ENCODE measurements around the gene S100A14. TPM values are rescaled to one million over a fixed set of nuclear protein-coding genes. Genes with fewer than 3 reads are reported as not detected.
A peak's percentile ranks its signal among the peaks of the same experiment; 100 is the strongest.

Gene S100A14
- total and polyA plus RNA-seq, 12 donors, result 0.32 to 2.2 (median 0.88) TPM; not detected in 7

DNA sequence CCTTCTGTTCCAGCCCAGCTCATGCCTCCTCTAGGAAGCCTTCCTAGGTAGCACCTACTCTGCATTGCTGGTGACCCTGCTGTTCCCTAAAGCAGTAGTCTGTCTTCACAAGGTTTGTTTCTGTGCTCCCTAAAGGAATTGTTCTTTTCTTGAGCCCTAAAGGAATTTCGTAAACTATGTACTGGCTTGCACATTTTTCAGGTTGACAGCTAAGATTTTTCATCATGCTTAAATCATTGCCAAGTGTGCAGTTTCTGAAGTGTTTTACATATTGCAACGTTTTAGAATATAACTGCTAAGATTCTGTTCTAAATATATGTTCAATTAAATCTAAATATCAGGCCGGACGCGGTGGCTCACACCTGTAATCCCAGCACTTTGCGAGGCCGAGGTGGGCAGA, 16.3 kb downstream of the S100A14 start:
- Histone ChIP-seq H3K4me1 (replicated peaks in 1 of 2) (peaks cover 0 to 5% of the 10 kb centered on the region in 2 donors), H3K36me3 (replicated peaks in 1 of 2) (no peaks in the 10 kb centered on the region), H3K27ac (no peak overlapping the region), H3K9me3 (replicated peaks in 1 of 3) (no peaks in the 10 kb centered on the region), H3K27me3 (no peaks in the 10 kb centered on the region), H3K4me3 (no peak overlapping the region)
- no peak for TF ChIP-seq POLR2A (IDR thresholded peaks at IDR 0.05)
- TF ChIP-seq, protein P1, sequence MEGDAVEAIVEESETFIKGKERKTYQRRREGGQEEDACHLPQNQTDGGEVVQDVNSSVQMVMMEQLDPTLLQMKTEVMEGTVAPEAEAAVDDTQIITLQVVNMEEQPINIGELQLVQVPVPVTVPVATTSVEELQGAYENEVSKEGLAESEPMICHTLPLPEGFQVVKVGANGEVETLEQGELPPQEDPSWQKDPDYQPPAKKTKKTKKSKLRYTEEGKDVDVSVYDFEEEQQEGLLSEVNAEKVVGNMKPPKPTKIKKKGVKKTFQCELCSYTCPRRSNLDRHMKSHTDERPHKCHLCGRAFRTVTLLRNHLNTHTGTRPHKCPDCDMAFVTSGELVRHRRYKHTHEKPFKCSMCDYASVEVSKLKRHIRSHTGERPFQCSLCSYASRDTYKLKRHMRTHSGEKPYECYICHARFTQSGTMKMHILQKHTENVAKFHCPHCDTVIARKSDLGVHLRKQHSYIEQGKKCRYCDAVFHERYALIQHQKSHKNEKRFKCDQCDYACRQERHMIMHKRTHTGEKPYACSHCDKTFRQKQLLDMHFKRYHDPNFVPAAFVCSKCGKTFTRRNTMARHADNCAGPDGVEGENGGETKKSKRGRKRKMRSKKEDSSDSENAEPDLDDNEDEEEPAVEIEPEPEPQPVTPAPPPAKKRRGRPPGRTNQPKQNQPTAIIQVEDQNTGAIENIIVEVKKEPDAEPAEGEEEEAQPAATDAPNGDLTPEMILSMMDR (IDR thresholded peaks at IDR 0.05), result no peak
- intact Hi-C loops (cut with DNase I), result no loop called here
- WGBS, 4 donors, result 81 to 90% (median 86%) methylated on average over 7 of the region's 7 CpGs
- no peak for DNase-seq

DNA sequence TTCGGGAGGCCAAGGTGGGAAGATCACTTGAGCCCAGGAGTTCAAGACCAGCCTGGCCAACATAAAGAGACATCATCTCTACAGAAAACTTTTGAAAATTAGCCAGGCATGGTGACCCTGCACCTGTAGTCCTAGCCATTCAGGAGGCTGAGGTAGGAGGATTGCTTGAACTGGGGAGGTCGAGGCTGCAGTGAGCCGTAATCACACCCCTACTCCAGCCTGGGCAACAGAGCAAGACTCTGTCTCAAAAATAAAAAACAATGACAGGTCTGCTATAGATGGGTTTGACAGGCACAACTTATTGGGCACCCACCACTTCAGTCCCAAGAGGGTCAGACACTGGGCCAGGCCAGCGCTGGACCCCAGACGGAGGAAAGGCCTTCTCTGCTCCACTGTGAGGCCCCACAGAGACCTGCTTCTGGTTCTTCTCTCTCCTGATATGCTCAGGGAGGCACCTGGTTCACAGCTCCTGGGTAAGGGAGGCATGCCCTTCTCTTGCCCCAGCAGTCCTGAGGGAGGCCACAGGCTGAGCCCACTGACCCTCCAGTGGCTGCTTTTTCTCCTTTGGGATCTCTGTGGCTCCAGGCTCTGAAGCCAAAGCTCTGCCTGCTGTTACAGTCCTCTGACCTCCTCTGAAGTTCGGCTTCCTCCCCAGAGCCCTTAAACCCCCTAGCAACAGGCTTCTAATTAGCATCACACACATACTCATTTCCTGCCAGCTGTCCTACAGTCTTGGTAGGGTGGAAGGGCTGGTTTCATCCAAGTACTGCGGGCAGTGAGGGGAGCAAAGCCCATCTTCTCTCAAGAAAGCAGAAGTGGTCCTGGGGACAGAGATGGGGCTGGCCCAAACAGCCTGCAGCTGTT, 17.6 kb downstream of the S100A14 start:
- WGBS, 4 donors, result 76 to 86% (median 83%) methylated on average over 4 to 7 of the region's 7 CpGs
- H3K27me3 ChIP-seq, result no peaks in the 10 kb centered on the region
- H3K4me3 ChIP-seq, result no peak overlapping the region
- H3K9me3 ChIP-seq (replicated peaks in 1 of 3), result no peaks in the 10 kb centered on the region
- H3K4me1 ChIP-seq (replicated peaks in 1 of 2), result peaks cover 0 to 5% of the 10 kb centered on the region in 2 donors
- no peaks in the 10 kb centered on the region for H3K36me3 ChIP-seq (replicated peaks in 1 of 2)
- no peak for DNase-seq
- H3K27ac ChIP-seq, result no peak overlapping the region
- TF ChIP-seq POLR2A (IDR thresholded peaks at IDR 0.05), result no peak
- TF ChIP-seq, protein P1 (IDR thresholded peaks at IDR 0.05), result no peak
- intact Hi-C loops (cut with DNase I), result no loop called here

- no peaks in the 10 kb centered on the region for H3K36me3 ChIP-seq (replicated peaks in 1 of 2)
- WGBS, 4 donors, result 43 to 61% (median 56%) methylated on average over 6 of the region's 6 CpGs
Measured at GRCh38 chr1:153597206-153597605, 18.9 kb downstream of the S100A14 start.

DNA sequence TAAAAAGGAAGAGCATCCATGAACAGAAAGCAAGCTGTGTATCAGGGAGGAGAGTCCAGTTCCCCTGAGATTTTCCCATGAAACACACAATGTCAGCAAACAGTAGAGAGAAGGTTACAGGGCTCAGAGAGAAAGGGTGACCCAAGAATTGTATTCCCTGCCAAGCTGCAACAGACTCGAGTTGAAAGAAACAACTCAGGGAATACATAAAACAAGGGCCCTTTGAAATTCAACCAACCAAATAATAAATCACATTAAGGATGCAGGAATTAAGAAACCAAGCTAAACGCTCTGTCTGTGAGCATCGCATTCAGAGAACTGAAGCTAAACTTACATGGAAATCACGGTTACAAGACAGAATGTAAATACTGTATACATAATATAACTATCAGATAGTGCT, 23.4 kb downstream of the S100A14 start:
- DNase-seq, result no peak
- peaks cover 12 to 15% of the 10 kb centered on the region in 2 donors for H3K4me1 ChIP-seq (replicated peaks in 1 of 2)
- intact Hi-C loops (cut with DNase I), result no loop called here
- peak overlapping the region in 1 of 5 donors; percentile 4 for H3K27ac ChIP-seq
- H3K36me3 ChIP-seq (replicated peaks in 1 of 2), result no peaks in the 10 kb centered on the region
- H3K4me3 ChIP-seq, result no peak overlapping the region
- WGBS, 4 donors, result 45 to 55% (median 50%) methylated on average over 4 of the region's 4 CpGs
- TF ChIP-seq, protein P1 (IDR thresholded peaks at IDR 0.05), result no peak
- TF ChIP-seq POLR2A (IDR thresholded peaks at IDR 0.05), result no peak
- H3K27me3 ChIP-seq, result no peaks in the 10 kb centered on the region
- no peaks in the 10 kb centered on the region for H3K9me3 ChIP-seq (replicated peaks in 1 of 3)

More at GRCh38 chr1:153597206-153597605, 18.9 kb downstream of the S100A14 start:
- Histone ChIP-seq H3K27ac (peak overlapping the region in 4 of 5 donors; percentile 46 to 70 (median 62)), H3K4me1 (replicated peaks in 1 of 2) (peaks cover 3 to 5% of the 10 kb centered on the region in 2 donors), H3K27me3 (no peaks in the 10 kb centered on the region), H3K4me3 (no peak overlapping the region), H3K9me3 (replicated peaks in 1 of 3) (no peaks in the 10 kb centered on the region)
- intact Hi-C loops (cut with DNase I), result no loop called here
- DNase-seq, result peak in 6 of 7 donors; percentile 56 to 79 (median 67)
- TF ChIP-seq POLR2A (IDR thresholded peaks at IDR 0.05), result no peak
- TF ChIP-seq, protein P1 (IDR thresholded peaks at IDR 0.05), result no peak

Measured in adrenal gland (tissue), 12 donors.